ENCODE data around the gene RAD9A.
A peak's percentile ranks its signal among the peaks of the same experiment; 100 is the strongest.
"Not testable (repeated sequence)": the region's sequence is repeated elsewhere in the genome, so short reads cannot be mapped to it uniquely, and the experiment has no call there.

Gene RAD9A

DNA sequence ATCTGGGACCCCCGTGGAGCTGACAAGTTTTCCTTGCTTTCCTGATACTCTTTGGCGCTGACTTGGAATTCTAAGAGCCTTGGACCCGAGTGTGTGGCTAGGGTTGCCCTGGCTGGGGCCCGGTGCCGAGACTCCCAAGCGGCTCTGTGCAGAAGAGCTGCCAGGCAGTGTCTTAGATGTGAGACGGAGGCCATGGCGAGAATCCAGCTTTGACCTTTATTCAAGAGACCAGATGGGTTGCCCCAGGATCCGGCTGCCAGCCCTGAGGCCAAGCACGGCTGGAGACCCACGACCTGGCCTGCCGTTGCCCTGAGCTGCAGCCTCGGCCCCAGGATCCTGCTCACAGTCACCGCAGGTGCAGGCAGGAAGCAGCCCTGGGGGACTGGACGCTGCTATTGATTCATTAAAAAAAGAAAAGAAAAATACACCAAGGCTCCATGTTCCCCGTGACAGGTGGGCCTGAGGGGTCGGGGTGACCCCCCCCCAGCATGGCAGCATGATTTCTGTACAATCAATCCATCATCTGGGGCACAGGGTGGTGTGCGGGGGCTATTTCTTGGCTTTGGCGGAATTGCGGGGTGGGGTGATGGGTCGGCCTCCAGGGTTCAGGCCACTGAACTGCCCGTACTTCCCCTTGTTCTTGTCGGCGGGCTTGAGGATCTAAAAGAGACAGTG lies 6.3 kb downstream of the RAD9A start:
- no peak for DNase-seq

DNA sequence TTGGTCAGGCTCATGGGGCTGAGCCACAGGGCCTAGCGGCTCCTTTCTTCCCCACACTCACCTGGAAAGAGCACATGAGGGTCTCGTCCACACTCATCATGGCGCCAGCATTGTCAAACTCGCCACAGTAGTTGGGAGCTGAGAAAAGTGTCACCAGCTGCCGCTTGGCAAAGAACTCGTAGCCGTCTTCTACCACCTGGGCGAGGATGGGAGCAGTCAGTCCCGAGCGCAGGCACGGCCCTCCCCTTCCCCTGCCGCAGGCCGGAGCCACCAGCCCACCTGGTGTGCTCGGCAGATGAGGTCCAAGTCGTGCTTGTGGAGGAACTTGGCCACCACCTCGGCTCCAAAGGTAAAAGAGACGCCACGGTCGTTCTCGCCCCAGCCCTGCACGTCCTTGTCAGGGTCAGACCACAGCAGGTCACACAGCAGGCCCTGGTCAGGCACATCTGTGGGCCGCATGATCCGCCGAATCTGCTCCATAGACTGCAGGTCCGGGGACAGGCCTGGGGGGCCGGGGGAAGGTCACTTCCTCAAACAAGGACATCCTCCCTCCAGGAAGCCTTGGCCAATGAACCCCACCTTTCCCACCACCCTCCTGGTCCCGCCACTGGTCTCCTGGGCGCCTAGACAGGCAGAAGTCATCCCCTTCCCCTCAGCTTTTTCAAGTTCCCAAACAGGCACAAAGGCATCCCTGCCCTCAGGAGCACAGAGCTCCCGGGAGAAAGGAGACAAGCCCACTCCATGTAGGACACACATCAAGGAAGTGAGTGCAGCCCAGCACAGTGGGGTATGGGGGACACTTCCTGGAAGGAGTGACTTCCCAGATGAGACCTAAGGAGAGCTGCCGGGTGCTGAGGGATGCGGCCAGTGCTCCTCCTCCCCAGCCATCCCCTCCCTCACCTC lies 7.1 kb downstream of the RAD9A start:
- DNase-seq, result no peak

DNA sequence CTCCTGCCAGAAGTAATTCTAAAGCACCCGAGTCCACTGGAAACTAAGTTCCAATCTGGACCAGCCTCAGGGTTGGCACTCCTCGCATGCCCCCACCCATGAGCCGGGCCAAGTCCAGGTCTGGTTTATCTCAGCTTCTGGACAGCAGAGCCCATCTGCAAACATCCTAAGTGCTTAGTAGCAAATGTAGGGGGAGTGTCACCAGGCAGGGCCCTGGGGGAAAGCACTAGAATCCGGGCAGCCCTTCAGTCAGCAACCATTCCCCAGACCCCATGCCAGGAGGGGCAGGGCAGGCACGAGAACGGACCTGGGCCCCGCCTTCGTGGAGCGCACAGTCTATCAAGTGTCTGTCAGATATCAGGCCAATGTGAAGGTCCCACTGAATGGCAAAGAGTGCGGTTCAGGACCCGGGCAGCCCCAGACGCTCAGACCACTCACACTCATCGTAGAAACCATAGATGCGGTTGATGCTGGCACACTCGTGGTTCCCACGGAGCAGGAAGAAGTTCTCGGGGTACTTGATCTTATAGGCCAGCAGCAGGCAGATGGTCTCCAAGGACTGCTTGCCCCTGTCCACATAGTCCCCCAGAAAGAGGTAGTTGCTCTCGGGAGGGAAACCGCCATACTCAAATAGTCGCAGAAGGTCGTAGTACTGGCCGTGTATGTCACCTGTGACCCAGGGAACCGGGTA lies 8.6 kb downstream of the RAD9A start:
- DNase-seq, result no peak

DNA sequence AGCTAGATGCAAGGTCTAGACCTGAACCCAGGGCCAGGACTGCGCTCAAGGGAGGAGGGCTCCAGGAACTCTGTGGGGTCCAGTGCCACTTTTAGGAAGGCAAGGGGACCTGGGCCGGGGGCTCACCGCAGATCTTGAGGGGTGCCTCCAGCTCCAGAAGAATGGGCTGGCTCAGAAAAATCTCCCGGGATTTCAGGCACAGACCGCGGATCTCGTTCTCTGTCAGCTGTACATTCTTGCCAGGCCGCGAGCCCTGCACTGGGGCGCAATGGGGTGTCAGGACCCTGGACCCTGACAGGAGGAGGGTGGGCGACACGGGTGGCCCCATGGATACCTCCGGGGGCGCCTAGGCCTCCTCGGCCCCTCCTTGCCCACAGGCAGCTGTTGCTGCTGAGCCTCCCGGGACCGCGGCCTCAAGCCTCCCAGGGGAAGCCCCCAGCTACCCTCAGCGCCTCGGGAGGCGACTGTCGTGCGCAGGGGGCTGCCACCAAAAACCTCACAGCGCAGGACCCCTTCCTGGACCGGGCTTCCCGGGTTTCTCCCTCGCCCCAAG lies 9.2 kb downstream of the RAD9A start:
- no peak for DNase-seq

DNA sequence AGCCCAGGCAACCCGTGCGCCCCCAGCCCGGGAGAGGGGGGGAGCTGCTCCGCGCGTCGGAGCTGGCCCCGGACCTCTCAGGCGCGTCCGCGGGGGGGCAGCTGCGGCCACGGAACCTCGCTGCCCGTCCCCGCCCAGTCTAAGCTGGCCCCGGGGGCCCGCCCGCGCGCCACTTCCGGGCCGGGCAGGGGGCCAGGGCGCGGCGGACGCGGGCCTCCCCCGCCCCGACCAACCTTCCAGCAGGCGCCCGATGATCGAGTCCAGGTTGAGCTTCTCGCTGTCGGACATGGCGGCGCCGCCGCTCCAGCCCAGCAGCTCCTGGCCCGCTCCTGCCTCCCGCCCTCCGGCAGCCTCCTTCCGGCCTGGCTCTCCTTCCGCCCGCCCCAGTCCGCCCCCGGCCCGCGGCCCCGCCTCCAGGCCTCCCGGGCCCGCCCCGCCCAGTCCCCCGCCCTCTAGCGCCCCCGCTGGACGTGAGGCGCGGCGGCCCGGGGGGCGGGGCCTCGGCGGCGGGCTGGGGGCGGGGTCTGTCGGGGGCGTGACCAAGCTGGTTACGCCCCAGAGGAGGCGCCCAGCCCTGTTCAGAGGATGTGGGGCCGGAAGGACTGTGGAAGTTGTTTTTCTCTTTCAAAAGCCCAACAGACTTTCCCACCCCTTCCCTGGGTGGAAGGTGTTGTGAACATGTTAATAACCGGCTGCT lies 9.9 kb downstream of the RAD9A start, which contains the start of gene PPP1CA:
PPP1CA (minus strand) TSS at position 364 of the 697 bp plus-strand sequence; CDS start at position 288, 76 bp downstream.
- DNase-seq, result peak; percentile 79

DNA sequence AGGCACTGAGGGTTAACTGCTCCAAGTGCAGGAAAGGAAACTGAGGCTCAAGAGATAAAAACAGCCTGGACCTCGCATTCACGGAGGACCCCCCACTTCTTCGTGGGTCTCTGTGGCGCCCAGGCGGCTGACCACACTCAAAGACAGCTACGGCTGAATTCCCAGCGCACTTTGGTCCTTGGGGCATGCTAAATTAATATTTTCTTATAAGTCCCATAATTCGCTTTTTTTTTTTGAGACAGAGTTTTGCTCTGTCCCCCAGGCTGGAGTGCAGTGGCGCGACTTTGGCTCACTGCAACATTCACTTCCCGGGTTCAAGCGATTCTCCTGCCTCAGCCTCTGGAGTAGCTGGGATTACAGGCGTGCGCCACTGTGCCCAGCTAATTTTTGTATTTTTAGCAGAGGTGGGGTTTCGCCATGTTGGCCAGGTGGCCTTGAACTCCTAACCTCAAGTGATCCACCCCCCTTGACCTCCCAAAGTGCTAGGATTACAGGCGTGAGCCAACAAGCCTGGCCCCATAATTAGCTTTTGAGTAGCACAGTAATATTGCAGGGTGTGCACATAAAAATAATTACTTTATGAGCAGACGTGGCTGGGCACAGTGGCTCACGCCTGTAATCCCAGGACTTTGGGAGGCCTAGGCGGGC lies 10.5 kb downstream of the RAD9A start:
- DNase-seq, result not testable (repeated sequence)

DNA sequence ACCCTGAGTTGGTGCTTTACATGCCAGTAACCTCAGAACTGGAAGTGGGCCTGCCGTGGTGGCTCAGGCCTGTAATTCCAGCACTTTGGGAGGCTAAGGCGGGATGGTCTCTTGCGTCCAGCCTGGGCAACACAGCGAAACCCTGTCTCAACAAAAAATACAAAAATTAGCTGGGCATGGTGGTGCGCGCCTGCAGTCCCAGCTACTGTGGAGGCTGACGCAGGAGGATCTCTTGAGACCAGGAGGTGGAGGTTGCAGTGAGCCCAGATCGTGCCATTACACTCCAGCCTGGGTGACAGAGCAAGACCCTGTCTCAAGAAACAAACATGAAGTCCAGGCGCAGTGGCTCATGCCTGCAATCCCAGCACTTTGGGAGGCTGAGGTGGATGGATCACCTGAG lies 11.3 kb downstream of the RAD9A start:
- not testable (repeated sequence) for DNase-seq

DNA sequence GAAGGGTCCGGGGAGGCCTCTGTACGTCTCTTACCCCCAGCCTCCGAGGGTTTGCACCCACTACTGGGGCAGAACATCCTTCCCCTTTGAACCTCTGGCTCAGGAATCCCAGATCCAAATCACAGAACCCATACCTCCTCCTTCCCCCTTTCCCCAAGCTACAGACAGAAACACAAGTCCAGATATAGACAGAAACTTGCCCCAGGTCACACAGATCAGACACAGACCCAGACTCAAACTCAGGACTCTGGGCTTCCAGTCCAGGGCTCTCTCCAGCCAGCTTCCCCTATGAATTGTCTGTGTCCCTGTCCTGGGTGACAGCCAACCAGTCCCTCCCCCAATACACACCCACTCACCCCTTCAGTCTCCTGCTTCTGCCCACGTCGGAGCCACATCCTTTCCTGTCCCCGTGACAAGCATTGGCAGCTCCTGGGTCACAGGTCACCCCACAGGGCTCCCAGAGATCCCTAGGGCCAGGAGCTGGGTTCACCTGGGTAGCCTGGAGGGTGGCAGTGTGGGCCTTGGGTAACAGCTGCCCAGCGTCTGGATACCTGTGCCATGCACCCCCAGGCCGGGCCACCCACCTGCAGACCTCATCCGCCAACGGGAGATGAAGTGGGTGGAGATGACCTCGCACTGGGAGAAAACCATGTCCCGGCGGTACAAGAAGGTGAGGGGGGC lies 12.9 kb downstream of the RAD9A start:
- no peak for DNase-seq

DNA sequence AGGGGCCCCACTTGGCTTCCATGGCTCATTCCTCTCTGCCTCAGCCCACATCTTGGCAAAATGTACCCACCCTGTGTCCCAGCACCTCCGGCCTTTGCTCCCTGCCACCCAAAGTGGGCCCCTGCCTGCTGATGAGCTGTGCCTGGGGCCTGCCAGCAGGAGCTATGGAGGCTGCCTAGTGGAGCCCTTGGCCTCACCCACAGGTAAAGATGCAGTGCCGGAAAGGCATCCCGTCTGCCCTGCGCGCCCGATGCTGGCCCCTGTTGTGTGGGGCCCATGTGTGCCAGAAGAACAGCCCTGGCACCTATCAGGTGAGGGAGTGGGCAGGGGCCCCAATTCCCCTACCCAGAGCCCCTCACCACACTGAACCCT lies 13.4 kb downstream of the RAD9A start:
- DNase-seq, result no peak

DNA sequence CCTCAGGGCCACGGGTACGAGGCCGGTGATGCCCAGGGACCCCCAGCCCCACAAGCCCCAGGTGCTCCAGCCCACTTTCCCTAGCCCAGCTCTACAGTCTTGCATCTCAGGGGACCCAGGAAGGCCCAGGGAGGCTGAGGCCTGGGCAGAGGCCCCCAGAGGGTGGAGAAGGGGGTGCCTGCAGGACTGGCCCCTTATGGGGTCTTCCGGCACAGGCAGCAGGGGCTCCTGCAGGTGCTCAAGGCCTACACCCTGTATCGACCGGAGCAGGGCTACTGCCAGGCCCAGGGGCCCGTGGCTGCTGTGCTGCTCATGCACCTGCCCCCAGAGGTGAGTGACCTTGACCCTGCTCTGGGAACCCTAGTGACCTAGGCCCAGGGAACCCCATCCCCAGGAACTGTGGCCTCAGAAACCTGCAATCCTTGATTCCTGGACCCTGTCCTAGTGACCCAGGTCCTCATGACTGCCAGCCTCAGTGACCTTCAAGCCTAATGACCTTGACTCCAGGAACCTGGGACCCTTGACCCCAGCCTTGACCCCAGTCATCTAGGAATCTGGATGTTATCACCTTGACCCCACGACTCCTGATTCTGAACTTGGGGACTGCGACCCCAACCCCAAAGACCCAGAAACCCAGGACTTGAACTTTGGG lies 14.0 kb downstream of the RAD9A start:
- no peak for DNase-seq

DNA sequence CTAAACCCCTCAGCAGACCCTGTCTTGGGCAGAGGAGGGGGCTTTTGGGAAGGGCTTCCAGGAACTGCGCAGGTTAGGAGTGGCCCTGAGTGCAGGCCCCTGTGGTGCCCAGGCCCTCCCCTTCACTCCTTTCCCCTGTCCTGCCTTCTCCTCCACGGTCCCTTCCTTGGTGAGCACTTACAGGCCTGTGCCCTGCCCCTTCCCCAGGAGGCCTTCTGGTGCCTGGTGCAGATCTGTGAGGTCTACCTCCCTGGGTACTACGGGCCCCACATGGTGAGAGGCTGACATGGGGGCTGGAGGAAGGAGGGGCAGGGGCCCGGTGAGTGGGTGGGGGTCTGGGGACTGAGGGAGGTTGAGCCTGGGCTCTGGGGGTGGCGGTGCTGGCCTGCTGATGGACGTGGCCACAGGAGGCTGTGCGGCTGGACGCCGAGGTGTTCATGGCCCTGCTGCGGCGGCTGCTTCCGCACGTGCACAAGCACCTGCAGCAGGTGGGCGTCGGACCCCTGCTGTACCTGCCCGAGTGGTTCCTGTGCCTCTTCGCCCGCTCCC lies 14.7 kb downstream of the RAD9A start:
- no peak for DNase-seq

DNA sequence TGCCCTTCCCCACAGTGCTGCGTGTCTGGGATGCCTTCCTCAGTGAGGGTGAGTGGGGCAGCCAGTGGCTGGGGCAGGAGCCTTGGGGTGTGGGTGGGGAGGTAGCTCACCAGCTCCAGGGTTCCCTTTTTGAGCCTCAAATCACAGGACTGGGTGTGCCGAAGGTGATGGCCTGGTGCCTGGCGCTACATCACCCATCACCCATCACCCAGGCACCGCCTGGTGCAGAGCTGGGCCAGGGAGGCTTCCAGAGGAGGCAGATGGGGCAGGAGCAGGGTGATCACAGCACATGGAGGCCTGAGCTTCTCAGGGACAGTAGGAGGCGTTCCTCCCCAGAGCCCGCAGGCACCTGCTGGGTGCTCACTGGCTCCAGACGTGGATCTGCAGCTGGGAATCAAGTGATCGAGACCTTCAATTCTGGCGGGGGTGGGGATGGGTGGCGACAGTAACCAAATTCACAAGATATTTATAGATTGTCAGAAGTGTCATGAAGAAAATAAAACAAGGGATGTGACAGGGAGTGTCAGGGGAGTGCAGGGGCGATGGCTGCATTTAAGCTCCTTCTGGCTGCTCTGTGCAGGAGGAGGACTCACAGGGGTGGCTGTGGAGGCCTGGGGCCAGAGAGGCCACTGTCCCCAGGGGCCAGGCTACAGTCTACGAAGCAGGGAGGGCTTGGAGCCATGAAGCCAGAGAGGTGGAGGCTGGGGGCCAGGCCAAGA lies 15.3 kb downstream of the RAD9A start:
- no peak for DNase-seq

DNA sequence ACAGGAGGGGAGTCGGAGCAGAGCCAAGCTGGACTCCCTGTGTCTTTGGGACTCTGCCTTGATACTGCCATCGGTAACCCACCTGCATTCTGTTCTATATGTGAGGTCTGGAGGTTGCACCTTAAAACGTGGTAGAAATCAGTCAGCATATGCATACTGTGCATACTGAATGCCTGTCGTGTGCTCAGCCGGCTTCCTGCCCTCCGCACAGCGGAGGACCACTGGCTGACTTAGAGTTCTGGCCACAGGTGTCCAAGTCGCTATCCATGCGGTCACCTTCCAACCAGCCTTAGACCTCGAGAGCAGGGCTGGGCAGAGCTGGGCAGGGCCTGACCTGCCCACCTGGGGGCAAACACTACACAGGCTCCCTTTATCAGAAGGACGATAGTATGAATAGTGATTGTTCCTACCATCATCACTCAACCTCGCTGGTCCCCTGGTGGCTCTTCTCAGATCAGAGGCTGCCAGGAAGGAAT lies 15.9 kb downstream of the RAD9A start:
- DNase-seq, result no peak

DNA sequence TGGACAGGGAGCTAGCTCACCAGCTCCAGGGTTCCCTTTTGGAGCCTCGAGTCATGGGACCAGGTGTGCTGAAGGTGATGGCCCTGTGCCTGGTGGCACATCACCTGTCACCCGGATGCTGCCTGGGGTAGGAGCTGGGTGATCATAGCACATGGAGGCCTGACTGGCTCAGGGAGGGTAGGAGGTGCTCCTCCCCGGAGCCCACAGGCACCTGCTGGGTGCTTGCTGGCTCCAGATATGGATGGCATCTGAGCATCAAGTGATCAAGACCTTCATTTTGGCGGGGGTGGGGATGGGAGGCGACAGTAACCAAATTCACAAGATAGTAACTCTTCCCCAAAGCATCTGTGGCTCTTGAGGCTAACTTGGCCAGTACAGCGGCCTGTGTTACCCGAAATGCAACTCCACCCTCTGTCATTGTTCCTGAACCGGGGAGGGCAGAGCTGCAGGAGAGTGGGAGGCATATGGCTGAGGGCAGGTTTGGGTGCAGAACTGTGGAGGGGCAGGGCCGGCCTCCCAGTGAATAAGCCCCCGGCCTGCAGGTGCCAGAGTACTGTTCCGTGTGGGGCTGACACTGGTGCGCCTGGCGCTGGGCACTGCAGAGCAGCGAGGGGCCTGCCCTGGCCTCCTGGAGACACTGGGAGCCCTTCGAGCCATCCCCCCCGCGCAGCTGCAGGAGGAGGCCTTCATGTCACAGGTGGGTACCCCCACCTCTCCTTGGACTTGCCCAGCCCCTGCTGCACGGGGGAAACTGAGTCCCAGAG lies 16.8 kb downstream of the RAD9A start:
- no peak for DNase-seq

DNA sequence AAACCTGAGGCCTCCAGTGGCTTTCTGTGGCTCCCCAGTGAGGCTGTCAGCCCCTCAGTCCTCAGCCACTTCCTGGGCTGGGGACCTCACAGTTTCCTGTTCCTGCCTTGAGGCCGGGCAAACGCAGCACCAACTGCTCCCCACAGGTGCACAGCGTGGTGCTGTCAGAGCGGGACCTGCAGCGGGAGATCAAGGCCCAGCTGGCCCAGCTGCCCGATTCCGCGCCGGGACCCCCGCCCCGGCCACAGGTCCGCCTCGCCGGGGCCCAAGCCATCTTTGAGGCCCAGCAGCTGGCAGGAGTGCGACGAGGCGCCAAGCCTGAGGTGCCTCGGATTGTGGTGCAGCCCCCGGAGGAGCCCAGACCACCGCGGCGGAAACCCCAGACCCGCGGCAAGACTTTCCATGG lies 17.5 kb downstream of the RAD9A start:
- no peak for DNase-seq

DNA sequence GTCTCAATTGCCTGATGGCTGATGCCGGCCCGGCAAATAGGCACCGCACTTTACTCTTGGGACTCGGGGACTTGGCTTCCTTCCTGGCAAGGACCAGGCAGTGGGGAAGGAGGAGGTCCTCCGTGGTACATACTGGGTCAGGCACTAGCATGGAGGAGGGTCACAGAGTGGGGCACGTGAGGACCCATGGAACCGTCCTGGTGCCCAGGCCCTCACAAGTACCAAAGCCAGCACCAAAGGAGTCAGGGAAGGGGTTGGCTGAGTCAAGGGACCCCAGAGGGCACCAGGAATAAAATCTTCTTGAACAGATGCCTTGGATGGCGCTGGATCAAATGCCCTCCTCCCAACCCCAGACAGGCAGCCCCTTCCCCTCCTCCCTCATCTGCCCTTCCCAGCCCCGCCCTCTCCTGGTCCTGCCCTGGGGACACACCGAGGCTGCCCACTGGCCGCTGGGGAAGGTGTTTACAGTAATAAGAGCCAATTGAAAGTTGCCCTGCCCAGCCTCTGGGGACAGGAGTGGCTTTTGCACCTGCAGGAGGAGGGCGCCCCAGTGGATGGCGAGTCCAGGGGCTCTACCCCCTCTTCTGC lies 18.1 kb downstream of the RAD9A start:
- DNase-seq, result no peak

DNA sequence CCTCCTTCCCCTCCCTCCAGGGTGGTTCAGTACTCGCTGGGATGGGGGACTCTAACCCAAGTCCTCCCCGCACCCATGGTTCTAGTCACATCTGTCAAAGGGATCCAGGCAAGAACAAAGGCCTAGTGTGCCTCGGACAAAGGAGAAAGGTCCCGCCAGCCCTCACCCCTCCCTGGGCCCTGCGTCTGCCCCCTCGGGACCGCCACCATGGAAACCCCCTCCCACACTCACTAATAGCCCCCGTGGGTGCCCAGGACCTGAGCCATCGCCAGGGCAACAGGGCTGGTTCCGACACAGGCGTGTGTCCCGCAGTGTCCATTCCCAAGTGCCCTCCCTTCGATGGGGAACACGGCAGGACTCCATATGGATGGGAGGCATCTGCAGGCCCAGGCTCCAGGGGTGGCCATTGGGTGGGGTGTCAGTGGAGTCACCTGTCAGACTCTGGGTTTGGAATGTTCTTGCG lies 18.6 kb downstream of the RAD9A start:
- no peak for DNase-seq

DNA sequence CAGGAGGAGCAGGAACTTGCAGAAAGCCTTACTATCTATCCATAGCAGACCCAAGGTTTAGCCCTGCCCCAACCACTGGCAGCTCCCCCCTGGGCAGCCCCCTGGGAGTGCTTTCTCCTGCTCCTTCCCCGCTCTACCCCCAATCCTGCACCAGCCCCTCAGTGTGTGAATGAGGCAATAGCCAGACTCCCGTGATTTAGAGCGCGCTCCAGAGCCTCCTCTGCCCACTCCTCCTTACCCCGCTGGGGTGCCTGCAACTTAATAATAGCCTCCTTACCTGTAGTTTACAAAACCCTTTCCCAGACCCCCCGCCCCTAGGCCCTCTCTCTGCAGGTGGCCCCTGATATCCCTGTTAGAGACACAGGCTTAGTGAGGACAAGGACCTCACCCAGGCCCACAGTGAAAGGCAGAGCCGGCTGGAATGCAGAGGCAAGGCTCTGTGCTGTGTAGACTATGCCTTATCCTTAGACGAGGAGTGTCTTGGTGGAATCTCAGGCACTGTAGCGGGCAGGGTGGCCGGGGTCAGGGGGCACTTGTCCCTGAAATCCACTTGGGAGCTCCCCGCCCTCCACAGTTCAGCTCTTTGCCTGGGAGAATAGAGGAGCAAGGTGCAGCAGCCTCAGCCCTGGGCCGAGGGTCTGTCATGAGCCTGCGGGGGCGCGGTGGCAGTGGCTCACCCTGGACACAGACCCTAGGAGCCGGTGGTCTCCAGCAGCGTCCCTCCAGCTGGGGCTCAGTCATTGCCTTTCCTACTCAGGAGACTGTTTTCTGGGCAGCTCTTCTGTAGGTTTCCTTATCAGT lies 19.4 kb downstream of the RAD9A start:
- DNase-seq, result no peak
